Hepatocyte (in vitro differentiated cells): Measurements from ENCODE around the gene ACP7.

Source experiments
- EZH2 ChIP-seq: fragments of 200-600 bp; sonication (generic); IDR thresholded peaks from 2 replicates; pipeline ENCODE4 v1.6.1; 2016; ENCODE audit warnings: antibody characterized with exemption, mild to moderate bottlenecking, borderline replicate concordance
- EZH2phosphoT487 ChIP-seq: fragments of 200-600 bp; sonication (generic); IDR thresholded peaks from one replicate; pipeline ENCODE4 v1.6.1; 2018; ENCODE audit warnings: antibody characterized with exemption, mild to moderate bottlenecking, low read depth, moderate library complexity; ENCODE audit not compliant: unreplicated experiment, severe bottlenecking
- TF ChIP-seq, protein P1 (sequence below): fragments of 200-600 bp; sonication (generic); IDR thresholded peaks from 2 replicates; pipeline ENCODE4 v1.5.1; 2016; ENCODE audit warnings: antibody characterized with exemption, mild to moderate bottlenecking; ENCODE audit not compliant: poor library complexity

- TF ChIP-seq, protein P1, sequence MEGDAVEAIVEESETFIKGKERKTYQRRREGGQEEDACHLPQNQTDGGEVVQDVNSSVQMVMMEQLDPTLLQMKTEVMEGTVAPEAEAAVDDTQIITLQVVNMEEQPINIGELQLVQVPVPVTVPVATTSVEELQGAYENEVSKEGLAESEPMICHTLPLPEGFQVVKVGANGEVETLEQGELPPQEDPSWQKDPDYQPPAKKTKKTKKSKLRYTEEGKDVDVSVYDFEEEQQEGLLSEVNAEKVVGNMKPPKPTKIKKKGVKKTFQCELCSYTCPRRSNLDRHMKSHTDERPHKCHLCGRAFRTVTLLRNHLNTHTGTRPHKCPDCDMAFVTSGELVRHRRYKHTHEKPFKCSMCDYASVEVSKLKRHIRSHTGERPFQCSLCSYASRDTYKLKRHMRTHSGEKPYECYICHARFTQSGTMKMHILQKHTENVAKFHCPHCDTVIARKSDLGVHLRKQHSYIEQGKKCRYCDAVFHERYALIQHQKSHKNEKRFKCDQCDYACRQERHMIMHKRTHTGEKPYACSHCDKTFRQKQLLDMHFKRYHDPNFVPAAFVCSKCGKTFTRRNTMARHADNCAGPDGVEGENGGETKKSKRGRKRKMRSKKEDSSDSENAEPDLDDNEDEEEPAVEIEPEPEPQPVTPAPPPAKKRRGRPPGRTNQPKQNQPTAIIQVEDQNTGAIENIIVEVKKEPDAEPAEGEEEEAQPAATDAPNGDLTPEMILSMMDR, result no peak
- no peak for TF ChIP-seq EZH2
- TF ChIP-seq EZH2phosphoT487, result no peak
Observed at GRCh38 chr19:39136225-39136940, 52.2 kb downstream of the ACP7 start.
